ENCODE results near the gene IFNLR1.

DNA sequence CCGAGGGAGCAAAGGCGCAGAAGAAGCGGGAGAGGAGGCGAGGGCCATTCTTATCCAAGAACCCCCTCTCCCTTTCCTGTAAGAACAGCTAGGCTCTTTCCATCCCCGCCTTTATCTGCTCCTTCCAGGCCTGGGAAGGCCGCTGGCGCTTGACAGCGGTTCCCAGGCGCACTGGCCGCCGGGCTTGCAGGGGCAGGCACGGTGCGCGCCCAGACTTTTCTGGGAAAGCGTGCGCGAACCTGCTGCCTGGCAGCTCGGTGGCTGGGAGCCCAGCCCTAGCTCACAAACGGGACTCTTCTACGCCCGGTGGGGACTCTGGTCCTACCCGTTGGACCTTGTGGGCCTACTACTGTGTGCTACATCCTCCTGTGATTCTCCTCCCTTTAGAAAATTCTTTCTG lies 8.8 kb upstream of the IFNLR1 start:
- no peak for TF ChIP-seq POLR2A (IDR thresholded peaks at IDR 0.05)
- TF ChIP-seq, protein P1, sequence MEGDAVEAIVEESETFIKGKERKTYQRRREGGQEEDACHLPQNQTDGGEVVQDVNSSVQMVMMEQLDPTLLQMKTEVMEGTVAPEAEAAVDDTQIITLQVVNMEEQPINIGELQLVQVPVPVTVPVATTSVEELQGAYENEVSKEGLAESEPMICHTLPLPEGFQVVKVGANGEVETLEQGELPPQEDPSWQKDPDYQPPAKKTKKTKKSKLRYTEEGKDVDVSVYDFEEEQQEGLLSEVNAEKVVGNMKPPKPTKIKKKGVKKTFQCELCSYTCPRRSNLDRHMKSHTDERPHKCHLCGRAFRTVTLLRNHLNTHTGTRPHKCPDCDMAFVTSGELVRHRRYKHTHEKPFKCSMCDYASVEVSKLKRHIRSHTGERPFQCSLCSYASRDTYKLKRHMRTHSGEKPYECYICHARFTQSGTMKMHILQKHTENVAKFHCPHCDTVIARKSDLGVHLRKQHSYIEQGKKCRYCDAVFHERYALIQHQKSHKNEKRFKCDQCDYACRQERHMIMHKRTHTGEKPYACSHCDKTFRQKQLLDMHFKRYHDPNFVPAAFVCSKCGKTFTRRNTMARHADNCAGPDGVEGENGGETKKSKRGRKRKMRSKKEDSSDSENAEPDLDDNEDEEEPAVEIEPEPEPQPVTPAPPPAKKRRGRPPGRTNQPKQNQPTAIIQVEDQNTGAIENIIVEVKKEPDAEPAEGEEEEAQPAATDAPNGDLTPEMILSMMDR (IDR thresholded peaks at IDR 0.05 in 4 of 5, conservative IDR thresholded peaks at IDR 0.05 in 1 of 5), result no peak

Measured in gastrocnemius medialis (tissue), 4 donors.